ENCODE results near the gene IARS2. TPM values are rescaled to one million over a fixed set of nuclear protein-coding genes. Genes with fewer than 3 reads are reported as not detected.
"Not testable (repeated sequence)": the region's sequence is repeated elsewhere in the genome, so short reads cannot be mapped to it uniquely, and the experiment has no call there.

IARS2 gene
- total and polyA plus RNA-seq, 2 experiments from 2014 or later, result 55.2 to 85.8 TPM

DNA sequence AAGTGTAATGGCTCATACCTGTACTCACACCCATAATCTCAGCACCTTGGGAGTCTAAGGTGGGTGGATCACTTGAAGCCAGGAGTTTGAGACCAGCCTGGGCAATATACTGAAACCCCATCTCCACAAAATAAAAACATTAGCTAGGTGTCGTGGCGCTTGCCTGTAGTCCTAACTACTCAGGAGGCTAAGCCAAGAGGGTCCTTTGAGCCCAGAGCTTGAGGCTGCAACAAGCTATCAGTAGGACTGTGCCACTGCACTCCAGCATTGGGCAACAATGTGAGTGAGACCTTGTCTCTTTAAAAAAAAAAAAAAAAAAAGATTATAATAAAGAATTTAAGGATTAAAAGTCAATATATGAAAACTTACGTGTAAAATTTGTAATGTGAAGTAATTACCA is 16.0 kb upstream of the IARS2 start:
- no peak for DNase-seq (ENCODE audit: low spot score)
- TF ChIP-seq EZH2phosphoT487 (IDR thresholded peaks at IDR 0.05; ENCODE audit: low read depth, severe bottlenecking, unreplicated experiment), result no peak
- H3K27me3 ChIP-seq, result no peaks in the 10 kb centered on the region

DNA sequence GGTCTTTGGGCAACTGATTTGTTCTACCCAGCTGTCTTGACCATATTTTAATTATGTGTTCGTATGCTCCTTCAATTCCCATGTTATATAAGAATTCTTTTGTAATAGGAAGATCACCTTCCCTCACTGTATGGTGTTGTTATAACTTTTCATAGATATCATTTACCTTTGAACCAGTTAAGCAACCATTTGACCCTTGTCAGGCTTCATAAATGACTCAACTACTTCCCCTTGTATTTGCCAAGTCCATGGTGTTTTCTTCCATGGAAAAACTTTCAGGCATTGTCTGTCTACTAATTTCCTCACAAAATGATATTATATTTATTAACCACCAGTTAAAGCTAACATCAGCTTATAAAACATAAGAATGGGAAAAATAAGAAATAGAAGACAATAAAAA is 9.5 kb upstream of the IARS2 start:
- no peaks in the 10 kb centered on the region for H3K9me3 ChIP-seq (ENCODE audit: low read depth)
- 93% methylated on average over 1 of the region's 1 CpG for WGBS (ENCODE audit: low lambda C conversion rate, missing lambda C conversion rate)
- no peak overlapping the region for H3K27ac ChIP-seq
- no peaks in the 10 kb centered on the region for H3K4me1 ChIP-seq (ENCODE audit: insufficient read depth)
- H2AFZ ChIP-seq, result no peak overlapping the region
- no peaks in the 10 kb centered on the region for H3K9me2 ChIP-seq (replicated peaks; ENCODE audit: insufficient read depth)
- peaks cover 72% of the 10 kb centered on the region for H3K79me2 ChIP-seq
- no peak for TF ChIP-seq EZH2phosphoT487 (IDR thresholded peaks at IDR 0.05; ENCODE audit: low read depth, severe bottlenecking, unreplicated experiment)
- TF ChIP-seq EZH2 (IDR thresholded peaks at IDR 0.05; ENCODE audit: borderline replicate concordance), result no peak
- TF ChIP-seq, protein P1, sequence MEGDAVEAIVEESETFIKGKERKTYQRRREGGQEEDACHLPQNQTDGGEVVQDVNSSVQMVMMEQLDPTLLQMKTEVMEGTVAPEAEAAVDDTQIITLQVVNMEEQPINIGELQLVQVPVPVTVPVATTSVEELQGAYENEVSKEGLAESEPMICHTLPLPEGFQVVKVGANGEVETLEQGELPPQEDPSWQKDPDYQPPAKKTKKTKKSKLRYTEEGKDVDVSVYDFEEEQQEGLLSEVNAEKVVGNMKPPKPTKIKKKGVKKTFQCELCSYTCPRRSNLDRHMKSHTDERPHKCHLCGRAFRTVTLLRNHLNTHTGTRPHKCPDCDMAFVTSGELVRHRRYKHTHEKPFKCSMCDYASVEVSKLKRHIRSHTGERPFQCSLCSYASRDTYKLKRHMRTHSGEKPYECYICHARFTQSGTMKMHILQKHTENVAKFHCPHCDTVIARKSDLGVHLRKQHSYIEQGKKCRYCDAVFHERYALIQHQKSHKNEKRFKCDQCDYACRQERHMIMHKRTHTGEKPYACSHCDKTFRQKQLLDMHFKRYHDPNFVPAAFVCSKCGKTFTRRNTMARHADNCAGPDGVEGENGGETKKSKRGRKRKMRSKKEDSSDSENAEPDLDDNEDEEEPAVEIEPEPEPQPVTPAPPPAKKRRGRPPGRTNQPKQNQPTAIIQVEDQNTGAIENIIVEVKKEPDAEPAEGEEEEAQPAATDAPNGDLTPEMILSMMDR (IDR thresholded peaks at IDR 0.05; ENCODE audit: poor library complexity), result no peak
- H3K27me3 ChIP-seq, result no peaks in the 10 kb centered on the region
- H3K4me3 ChIP-seq, result no peak overlapping the region
- H4K20me1 ChIP-seq (ENCODE audit: insufficient read depth, poor library complexity, severe bottlenecking), result no peaks in the 10 kb centered on the region
- DNase-seq (ENCODE audit: low spot score), result peak; percentile 6
- no peaks in the 10 kb centered on the region for H3K36me3 ChIP-seq (replicated peaks; ENCODE audit: insufficient read depth, low read depth)
- H3K4me2 ChIP-seq, result no peak overlapping the region

More for the DNA sequence above, 16.0 kb upstream of the IARS2 start:
- H2AFZ ChIP-seq, result no peak overlapping the region
- peaks cover 18% of the 10 kb centered on the region for H3K79me2 ChIP-seq
- H3K4me2 ChIP-seq, result no peak overlapping the region
- H3K9me2 ChIP-seq (replicated peaks; ENCODE audit: insufficient read depth), result no peaks in the 10 kb centered on the region
- WGBS (ENCODE audit: low lambda C conversion rate, missing lambda C conversion rate), result 98% methylated on average over 3 of the region's 3 CpGs
- no peaks in the 10 kb centered on the region for H3K9me3 ChIP-seq (ENCODE audit: low read depth)
- H4K20me1 ChIP-seq (ENCODE audit: insufficient read depth, poor library complexity, severe bottlenecking), result no peaks in the 10 kb centered on the region
- no peaks in the 10 kb centered on the region for H3K4me1 ChIP-seq (ENCODE audit: insufficient read depth)
- no peak overlapping the region for H3K4me3 ChIP-seq
- H3K27ac ChIP-seq, result no peak overlapping the region
- H3K36me3 ChIP-seq (replicated peaks; ENCODE audit: insufficient read depth, low read depth), result no peaks in the 10 kb centered on the region

DNA sequence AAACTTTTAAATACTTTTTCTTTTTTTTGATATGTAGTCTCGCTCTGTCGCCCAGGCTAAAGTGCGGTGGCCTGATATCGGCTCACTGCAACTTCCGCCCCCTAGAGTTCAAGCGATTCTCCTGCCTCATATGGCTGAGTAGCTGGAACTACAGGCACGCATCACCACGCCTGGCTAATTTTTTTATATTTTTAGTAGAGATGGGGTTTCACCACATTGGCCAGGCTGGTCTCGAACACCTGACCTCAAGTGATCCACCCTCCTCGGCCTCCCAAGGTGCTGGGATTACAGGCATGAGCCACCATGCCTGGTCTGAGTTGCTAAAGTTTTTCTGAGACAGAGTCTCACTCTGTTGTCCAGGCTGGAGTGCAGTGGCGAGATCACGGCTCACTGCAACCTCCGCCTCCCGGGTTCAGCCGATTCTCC is 7.7 kb upstream of the IARS2 start:
- not testable (repeated sequence) for H4K20me1 ChIP-seq (ENCODE audit: insufficient read depth, poor library complexity, severe bottlenecking); H3K27me3 ChIP-seq; H3K9me2 ChIP-seq (replicated peaks; ENCODE audit: insufficient read depth); DNase-seq (ENCODE audit: low spot score); H3K4me3 ChIP-seq; H3K4me2 ChIP-seq; H3K9me3 ChIP-seq (ENCODE audit: low read depth); H3K4me1 ChIP-seq (ENCODE audit: insufficient read depth); H3K27ac ChIP-seq; H2AFZ ChIP-seq; H3K36me3 ChIP-seq (replicated peaks; ENCODE audit: insufficient read depth, low read depth)
- H3K79me2 ChIP-seq, result peaks cover 62% of the 10 kb centered on the region
- 89% methylated on average over 15 of the region's 15 CpGs for WGBS (ENCODE audit: low lambda C conversion rate, missing lambda C conversion rate)

DNA sequence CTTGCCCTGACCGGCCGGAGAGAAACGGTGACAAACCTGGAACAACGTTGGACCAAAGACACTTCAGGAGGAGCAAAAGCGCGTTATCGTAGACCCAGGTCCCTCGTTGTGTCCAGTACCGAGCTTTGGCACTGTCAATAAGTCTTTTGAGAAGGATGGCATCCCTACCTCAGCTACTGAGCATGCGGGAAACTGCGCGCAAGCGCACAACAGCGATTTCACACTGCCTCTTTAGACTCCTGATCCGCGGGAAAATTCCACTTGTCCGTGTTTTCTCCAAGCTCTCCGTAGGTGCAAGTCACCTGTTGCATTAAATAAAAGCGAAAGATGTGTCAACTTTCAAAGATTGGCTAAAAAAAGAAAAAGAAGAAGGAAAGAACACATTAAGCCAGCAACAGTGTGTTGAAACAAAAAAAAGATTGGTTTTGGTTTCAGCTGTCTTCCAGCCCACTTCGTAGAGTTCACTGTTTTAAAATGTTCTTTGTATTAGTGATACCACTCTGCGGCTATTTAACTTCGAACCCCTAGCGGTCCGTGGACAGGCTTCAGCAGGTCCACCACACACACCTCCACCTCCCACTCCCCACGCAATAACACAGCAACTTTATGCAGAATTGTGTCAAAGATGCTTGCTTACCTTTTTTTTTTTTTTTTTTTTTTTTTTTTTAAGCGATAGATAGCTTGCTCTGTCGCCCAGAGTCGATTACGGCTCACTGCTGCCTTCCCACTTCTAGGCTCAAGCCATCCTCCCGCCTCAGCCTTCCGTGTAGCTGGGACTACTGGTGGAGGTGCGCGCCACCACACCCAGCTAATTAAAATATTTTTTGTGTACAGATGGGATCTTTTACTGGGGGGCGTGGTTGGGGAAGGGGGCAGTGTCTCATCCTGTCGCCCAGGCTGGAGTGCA is 4.0 kb upstream of the IARS2 start, which contains the start of gene BPNT1:
TSS of gene BPNT1 (minus strand) at position 139 of the 907 bp plus-strand sequence. CDS start 9,942 bp downstream, outside the sequence.
- no peaks in the 10 kb centered on the region for H3K27me3 ChIP-seq
- peak; percentile 96 for DNase-seq (ENCODE audit: low spot score)
- WGBS (ENCODE audit: low lambda C conversion rate, missing lambda C conversion rate), result 4% methylated on average over 35 of the region's 35 CpGs
- no peaks in the 10 kb centered on the region for H3K9me3 ChIP-seq (ENCODE audit: low read depth)
- H3K27ac ChIP-seq, result peak within 1 kb of the TSS; percentile 43
- peaks cover 45% of the 10 kb centered on the region for H3K79me2 ChIP-seq
- no peaks in the 10 kb centered on the region for H3K36me3 ChIP-seq (replicated peaks; ENCODE audit: insufficient read depth, low read depth)
- peak within 1 kb of the TSS; percentile 63 for H3K4me3 ChIP-seq
- no peaks in the 10 kb centered on the region for H4K20me1 ChIP-seq (ENCODE audit: insufficient read depth, poor library complexity, severe bottlenecking)
- peak within 1 kb of the TSS; percentile 79 for H3K4me2 ChIP-seq
- TF ChIP-seq, protein P1 (IDR thresholded peaks at IDR 0.05; ENCODE audit: poor library complexity), result peak; percentile 9
- no peak for TF ChIP-seq EZH2 (IDR thresholded peaks at IDR 0.05; ENCODE audit: borderline replicate concordance)
- TF ChIP-seq EZH2phosphoT487 (IDR thresholded peaks at IDR 0.05; ENCODE audit: low read depth, severe bottlenecking, unreplicated experiment), result no peak
- H2AFZ ChIP-seq, result peak within 1 kb of the TSS; percentile 81
- no peaks in the 10 kb centered on the region for H3K9me2 ChIP-seq (replicated peaks; ENCODE audit: insufficient read depth)
- H3K4me1 ChIP-seq (ENCODE audit: insufficient read depth), result peaks cover 4% of the 10 kb centered on the region

Data from hepatocyte (in vitro differentiated cells).